ENCODE measurements around the gene PER3.

PER3 gene

GRCh38 chr1:7838714-7839113, 54.6 kb downstream of the PER3 start:
- no peak for DNase-seq (ENCODE audit: low read depth)

DNA sequence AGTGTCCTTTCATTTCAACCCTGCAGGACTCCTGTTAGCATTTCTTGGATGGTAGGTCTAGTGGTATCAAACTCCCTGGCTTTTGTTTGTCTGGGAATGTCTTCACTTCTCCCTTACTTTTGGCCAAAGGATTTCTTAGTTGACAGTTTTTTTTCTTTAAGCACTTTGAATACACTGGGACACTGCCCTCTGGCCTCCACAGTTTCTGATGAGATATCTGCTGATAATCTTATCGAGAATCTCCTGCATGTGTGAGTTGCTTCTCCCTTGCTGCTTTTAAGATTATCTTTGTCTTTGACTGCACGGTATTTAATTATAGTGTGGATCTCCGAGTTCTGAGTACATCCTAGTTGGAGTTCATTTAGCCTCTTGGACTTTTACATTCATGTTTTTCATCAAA, 55.4 kb downstream of the PER3 start:
- DNase-seq (ENCODE audit: low read depth), result no peak

DNA sequence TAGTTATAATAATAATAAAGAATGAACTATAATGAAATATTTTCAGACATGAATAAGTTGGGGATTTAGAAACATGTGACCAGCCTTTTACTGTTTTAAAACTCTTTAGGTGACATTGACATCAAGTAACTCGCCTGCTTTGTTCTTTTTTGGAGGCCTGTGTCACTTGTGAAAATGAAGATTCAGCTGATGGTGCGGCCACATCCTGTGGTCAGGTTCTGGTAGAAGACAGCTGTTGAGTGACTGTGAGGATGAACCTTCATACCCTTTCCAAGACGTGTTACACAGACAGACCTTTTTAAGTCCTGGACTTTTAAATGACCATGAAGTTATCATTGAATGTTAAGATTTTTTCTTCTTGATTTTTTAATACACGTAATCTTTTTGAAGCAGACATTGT, 58.4 kb downstream of the PER3 start:
- no peak for DNase-seq (ENCODE audit: low read depth)

DNA sequence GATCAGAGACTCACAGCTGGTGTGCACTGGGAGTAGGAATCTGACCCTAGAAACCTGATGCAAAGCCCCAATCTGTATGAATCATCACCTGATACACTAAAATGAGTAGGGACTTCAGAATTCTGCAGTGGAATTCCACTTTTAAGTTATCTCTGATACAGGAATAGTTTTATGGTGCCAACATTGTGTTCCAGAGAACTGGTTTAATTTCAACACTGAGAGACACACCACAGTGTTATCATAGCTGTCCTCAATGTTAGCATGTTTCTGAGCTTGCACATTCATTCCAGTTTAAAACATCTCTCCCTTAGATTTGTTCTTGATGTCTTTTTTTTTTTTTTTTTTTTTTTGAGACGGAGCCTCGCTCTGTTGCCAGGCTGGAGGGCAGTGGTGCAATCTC, 61.7 kb downstream of the PER3 start:
- DNase-seq (ENCODE audit: low read depth), result no peak

DNA sequence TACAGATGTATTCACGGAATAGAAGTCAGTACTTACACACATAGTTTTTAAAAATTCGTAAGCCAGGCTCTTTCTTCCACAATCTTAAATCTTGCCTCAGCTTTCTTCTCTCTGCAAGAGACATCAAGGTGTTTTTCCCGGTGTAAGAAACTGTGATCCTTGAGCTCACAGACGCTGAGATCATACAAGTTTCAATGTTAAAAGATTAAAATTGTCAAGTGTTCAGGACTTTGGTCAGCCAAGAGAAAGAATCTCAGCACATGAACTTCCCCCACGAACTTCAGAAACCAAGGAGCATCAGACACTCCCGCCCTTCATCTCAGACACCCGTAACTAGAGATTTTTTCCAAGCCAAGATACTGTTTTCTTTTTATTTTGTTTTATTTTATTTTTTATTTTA, 62.6 kb downstream of the PER3 start:
- no peak for DNase-seq (ENCODE audit: low read depth)

- DNase-seq (ENCODE audit: low read depth), result peak; percentile 77
Observed at GRCh38 chr1:7847599-7847998, 63.5 kb downstream of the PER3 start.

DNA sequence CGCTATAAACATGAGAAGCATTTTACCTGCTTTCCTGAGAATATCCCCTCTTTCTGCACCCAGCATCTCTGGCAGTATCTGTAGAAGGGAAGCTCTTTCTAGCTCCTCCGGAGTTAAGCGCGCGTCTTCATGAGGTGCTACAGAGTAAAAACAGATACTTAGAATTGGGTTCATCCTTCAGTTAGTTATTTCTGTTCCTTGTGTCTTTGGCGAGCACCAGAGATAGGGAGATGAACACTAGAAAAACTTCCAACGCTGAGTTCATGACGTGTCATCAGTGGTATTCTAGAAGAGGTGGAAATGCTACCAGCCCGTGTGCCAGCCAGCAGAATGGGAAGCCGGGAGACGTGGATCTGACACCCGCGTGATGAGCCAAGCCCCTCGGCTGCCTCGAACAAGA, 66.7 kb downstream of the PER3 start:
- no peak for DNase-seq (ENCODE audit: low read depth)

GRCh38 chr1:7852804-7853683, 69.0 kb downstream of the PER3 start, which contains the start of gene UTS2:
UTS2 (minus strand) TSS chr1:7853065; CDS start chr1:7853003, 62 bp downstream.
- no peak for DNase-seq (ENCODE audit: low read depth)

DNA sequence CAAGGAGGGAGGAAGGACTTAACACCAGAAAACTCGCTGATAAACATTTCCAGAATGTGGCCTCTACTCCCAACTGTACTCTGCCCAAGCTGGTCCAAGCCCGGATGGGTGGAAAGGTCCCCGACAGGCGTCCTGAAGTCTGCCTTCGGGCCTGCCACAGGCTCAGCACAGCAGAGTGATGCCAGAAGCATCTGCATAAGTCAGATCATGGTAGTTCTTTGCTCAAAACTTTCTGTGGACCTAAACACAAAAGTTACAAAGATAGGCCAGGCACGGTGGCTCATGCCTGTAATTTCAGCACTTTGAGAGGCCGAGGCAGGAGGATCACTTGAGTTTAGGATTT, 69.6 kb downstream of the PER3 start:
- DNase-seq (ENCODE audit: low read depth), result no peak

GRCh38 chr1:7856345-7856744, 72.3 kb downstream of the PER3 start:
- DNase-seq (ENCODE audit: low read depth), result no peak

- DNase-seq (ENCODE audit: low read depth), result no peak
Observed at GRCh38 chr1:7857000-7857399, 72.9 kb downstream of the PER3 start.

DNA sequence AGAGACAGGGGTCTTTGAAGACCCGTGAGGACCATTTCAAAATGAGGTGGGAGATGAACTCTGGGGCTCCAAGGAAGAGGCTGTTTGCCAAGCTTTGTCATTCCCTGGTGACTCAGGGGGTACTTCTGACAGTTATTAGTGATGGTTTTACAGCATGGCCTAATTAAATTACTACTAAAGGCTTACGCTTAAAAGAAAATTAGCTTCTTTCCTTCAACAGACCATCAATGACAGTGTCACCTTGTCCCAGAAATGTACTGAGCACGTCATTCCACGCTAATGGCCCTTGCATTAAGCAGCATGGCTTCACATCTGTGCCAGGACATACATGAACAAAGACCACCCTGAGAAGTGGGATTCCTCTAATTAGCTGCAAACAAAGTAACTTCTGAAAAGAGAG, 73.9 kb downstream of the PER3 start:
- DNase-seq (ENCODE audit: low read depth), result no peak

DNA sequence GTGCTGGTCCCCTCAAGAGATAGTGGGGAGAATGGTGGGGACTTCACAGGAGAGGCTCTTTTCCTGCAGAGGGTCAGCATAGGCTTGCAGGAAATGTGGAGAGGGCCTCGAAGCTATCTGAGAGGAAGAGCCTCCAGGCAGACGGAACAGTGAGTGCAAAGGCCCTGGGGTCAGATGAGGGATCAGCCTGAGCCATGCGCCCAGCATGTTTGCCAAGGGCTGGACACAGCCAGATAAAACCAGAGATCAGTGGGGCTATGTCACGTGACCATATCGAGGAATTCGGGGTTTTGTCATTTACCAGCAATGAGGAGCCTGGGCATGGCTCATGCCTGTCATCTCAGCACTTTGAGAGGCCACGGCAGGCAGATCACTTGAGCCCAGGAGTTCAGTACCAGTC, 75.3 kb downstream of the PER3 start:
- DNase-seq (ENCODE audit: low read depth), result no peak

DNA sequence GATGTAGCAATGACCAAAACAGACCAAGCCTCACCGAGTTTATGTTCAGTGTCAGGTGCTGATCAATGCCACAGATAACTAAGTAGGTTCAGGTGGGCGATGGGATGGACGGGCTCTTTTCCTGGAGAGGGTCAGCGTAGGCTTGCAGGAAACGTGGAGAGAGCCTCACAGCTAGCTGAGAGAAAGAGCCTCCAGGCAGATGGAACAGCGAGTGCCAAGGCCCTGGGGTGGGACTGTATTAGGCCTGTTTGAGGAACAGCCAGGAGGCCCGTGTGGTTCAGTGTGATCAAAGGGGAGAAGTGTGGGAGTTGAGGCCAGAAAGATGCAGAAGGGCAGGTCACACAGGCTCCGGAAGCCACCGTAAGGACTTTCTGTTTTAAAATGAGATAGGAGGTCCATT, 76.0 kb downstream of the PER3 start:
- no peak for DNase-seq (ENCODE audit: low read depth)

- no peak for DNase-seq (ENCODE audit: low read depth)
Observed at GRCh38 chr1:7861452-7861851, 77.4 kb downstream of the PER3 start.

GRCh38 chr1:7862211-7863060, 78.3 kb downstream of the PER3 start:
- DNase-seq (ENCODE audit: low read depth), result no peak

GRCh38 chr1:7863756-7864328, 79.8 kb downstream of the PER3 start:
- DNase-seq (ENCODE audit: low read depth), result no peak

DNA sequence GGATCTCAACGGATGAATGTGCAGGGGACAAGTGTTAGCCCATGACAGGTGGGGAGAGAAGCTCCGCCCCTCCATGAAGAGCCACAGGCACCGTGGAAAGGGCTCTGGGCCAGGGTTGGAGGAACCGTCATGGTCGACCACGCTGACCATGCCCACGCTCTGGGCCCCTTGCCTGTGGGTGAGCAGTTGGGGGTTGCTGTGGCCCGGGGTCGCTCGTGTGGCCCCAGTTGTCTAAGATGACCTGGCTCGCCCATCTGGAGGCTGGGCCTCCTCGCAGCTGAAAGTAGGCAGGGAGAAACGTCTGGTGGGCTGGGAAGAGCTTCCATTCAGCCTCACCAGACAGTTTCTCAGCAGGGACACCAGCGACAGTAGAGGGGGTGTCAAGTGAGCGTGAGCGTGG, 81.9 kb downstream of the PER3 start:
- no peak for DNase-seq (ENCODE audit: low read depth)

DNA sequence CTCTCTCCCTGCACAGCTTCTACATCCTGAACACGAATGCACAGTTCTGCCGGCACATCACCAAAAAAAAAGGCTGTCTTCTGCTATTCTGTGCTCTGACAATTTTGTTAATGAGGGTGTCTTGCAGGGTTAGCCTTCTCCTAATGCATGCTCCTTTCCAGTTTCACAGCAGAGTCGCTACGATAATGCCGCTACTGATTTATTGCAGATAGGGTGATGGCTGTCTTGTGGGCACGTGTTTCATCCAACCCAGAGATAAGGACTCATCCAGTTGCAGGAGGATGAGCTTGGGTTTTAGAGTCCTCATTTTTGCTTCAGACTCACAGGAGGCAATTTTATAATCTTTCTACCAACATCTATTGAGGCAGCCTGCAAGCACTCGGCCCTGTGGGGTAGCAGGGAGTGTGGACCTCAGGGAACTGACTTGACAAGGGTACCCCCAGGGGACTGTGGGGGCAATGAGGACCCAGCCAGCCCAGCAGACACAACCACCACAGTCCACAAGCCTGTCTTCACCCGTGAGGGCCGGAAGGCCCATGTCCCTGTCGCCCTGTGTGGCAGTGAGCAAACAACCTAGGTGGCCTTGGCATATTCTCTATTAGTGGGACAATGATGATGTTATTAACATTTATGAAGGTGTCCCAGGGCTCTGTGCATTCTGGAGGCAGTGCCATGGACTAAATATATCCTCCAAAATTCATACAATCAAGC, 84.1 kb downstream of the PER3 start:
- no peak for DNase-seq (ENCODE audit: low read depth)

- DNase-seq (ENCODE audit: low read depth), result no peak
Observed at GRCh38 chr1:7869136-7869920, 85.2 kb downstream of the PER3 start.

- no peak for DNase-seq (ENCODE audit: low read depth)
Observed at GRCh38 chr1:7871136-7871535, 87.0 kb downstream of the PER3 start.

Measured in stromal cell of bone marrow (primary cell).